ENCODE data around the gene RNASE2. TPM values are rescaled to one million over a fixed set of nuclear protein-coding genes. Genes with fewer than 3 reads are reported as not detected.

RNASE2 gene
- total and polyA plus RNA-seq, 2 experiments from 2014 or later: not detected

DNA sequence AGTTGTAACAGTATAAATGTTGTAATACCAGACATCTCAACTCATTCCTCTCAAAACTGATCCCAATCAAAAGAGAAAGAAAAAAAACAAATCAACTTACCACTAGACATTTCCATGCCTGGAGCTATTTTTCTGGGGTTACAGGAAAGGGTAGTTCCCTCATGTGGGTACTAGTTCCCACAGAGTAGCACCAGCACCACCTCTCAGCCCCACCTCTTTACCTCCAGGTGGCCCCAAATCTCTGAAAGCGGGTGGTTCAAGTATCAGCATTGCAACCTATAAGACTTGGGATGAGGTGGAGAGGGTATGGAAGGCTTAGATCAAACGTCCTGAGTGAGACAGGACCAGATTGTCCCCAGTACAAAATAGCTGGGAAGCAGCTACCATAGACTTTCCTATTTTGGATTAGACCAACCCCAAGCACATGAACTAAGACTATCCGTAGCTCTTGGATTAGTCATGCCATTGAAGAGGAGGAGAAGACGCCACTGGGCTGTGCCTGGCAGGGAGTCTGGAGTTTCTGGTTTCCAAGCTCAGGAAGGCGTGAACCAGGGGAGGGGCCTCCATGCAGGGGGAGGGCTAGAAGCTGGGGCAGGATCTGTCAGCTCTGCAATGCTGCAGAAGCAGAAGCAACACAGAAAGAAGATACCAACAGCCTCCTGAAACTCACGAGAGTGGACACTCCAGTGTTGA lies 43.5 kb downstream of the RNASE2 start, which contains the start of gene SLC39A2:
SLC39A2 (plus strand) TSS at position 620 of the 693 bp plus-strand sequence. CDS start 154 bp downstream, outside the sequence.
- peaks cover 23% of the 10 kb centered on the region for H3K36me3 ChIP-seq (ENCODE audit: low read depth)
- peaks cover 23% of the 10 kb centered on the region for H3F3A ChIP-seq (ENCODE audit: insufficient read depth)
- peak within 1 kb of the TSS; percentile 59 for H2AFZ ChIP-seq
- H3K9me2 ChIP-seq (ENCODE audit: insufficient read depth): no peaks in the 10 kb centered on the region
- H3K4me3 ChIP-seq: no peak within 1 kb of the TSS
- H3K27ac ChIP-seq: peak within 1 kb of the TSS; percentile 54
- H3K9me3 ChIP-seq (ENCODE audit: low read depth): no peaks in the 10 kb centered on the region
- peak within 1 kb of the TSS; percentile 51 for H3K4me2 ChIP-seq (ENCODE audit: unreplicated experiment)
- 26 to 27% methylated on average over 6 of the region's 6 CpGs for WGBS, 2 experiments (ENCODE audit: low coverage in 1 of 2, low lambda C conversion rate in 2 of 2, missing lambda C conversion rate in 2 of 2)
- in situ Hi-C loops (cut with MboI): no loop called here
- H4K20me1 ChIP-seq (ENCODE audit: insufficient read depth): no peaks in the 10 kb centered on the region
- peaks cover 11% of the 10 kb centered on the region for H3K4me1 ChIP-seq (ENCODE audit: insufficient read depth)
- DNase-seq: peak; percentile 91
- no peak within 1 kb of the TSS for H3K9ac ChIP-seq
- TF ChIP-seq EZH2 (IDR thresholded peaks at IDR 0.05; ENCODE audit: insufficient read depth, poor library complexity, severe bottlenecking) (no peak), EZH2phosphoT487 (IDR thresholded peaks at IDR 0.05; ENCODE audit: insufficient read depth, low read depth) (no peak)
- no peaks in the 10 kb centered on the region for H3K79me2 ChIP-seq (ENCODE audit: insufficient read depth)
- H3K27me3 ChIP-seq (replicated peaks; ENCODE audit: insufficient read depth): no peaks in the 10 kb centered on the region

- 72 to 80% methylated on average over 4 of the region's 4 CpGs for WGBS, 2 experiments (ENCODE audit: low coverage in 1 of 2, low lambda C conversion rate in 2 of 2, missing lambda C conversion rate in 2 of 2)
Measured at GRCh38 chr14:20999591-20999990, 44.3 kb downstream of the RNASE2 start.

DNA sequence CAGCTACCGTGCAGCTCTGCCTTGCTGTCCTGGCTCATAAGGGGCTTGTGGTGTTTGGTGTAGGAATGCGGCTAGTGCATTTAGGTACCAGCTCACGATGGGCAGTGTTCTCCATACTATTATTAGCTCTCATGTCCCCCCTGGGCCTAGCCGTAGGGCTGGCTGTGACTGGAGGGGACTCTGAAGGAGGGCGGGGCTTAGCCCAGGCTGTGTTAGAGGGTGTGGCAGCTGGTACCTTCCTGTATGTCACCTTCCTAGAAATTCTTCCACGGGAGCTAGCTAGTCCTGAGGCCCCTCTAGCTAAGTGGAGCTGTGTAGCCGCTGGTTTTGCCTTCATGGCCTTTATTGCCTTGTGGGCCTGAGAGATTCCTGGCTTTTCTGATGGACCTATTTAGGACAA lies 45.9 kb downstream of the RNASE2 start:
- H4K20me1 ChIP-seq (ENCODE audit: insufficient read depth): no peaks in the 10 kb centered on the region
- no peaks in the 10 kb centered on the region for H3K9me2 ChIP-seq (ENCODE audit: insufficient read depth)
- peaks cover 23% of the 10 kb centered on the region for H3F3A ChIP-seq (ENCODE audit: insufficient read depth)
- H3K9me3 ChIP-seq (ENCODE audit: low read depth): no peaks in the 10 kb centered on the region
- H3K27me3 ChIP-seq (replicated peaks; ENCODE audit: insufficient read depth): no peaks in the 10 kb centered on the region
- H3K4me2 ChIP-seq (ENCODE audit: unreplicated experiment): no peak overlapping the region
- H3K4me1 ChIP-seq (ENCODE audit: insufficient read depth): peaks cover 11% of the 10 kb centered on the region
- in situ Hi-C loops (cut with MboI): no loop called here
- no peak overlapping the region for H3K27ac ChIP-seq
- no peak overlapping the region for H3K9ac ChIP-seq
- no peak for TF ChIP-seq EZH2phosphoT487 (IDR thresholded peaks at IDR 0.05; ENCODE audit: insufficient read depth, low read depth)
- TF ChIP-seq EZH2 (IDR thresholded peaks at IDR 0.05; ENCODE audit: insufficient read depth, poor library complexity, severe bottlenecking): no peak
- no peak overlapping the region for H3K4me3 ChIP-seq
- no peak overlapping the region for H2AFZ ChIP-seq
- WGBS, 2 experiments (ENCODE audit: low coverage in 1 of 2, low lambda C conversion rate in 2 of 2, missing lambda C conversion rate in 2 of 2): 65 to 67% methylated on average over 7 of the region's 7 CpGs
- no peak for DNase-seq
- 0 out of 2 replicates have a peak, but pooled peaks cover 3% of the 10 kb centered on the region for H3K36me3 ChIP-seq (ENCODE audit: low read depth)
- H3K79me2 ChIP-seq (ENCODE audit: insufficient read depth): no peaks in the 10 kb centered on the region

More at GRCh38 chr14:20999591-20999990, 44.3 kb downstream of the RNASE2 start:
- in situ Hi-C loops (cut with MboI): no loop called here
- no peak for DNase-seq
- Histone ChIP-seq H3K9ac (no peak overlapping the region), H3K4me1 (ENCODE audit: insufficient read depth) (peaks cover 11% of the 10 kb centered on the region), H2AFZ (peak overlapping the region; percentile 59; the same call in 1 of the 2 replicates), H3K9me3 (ENCODE audit: low read depth) (no peaks in the 10 kb centered on the region), H3K36me3 (ENCODE audit: low read depth) (peaks cover 18% of the 10 kb centered on the region), H3F3A (ENCODE audit: insufficient read depth) (peaks cover 23% of the 10 kb centered on the region), H3K79me2 (ENCODE audit: insufficient read depth) (no peaks in the 10 kb centered on the region), H4K20me1 (ENCODE audit: insufficient read depth) (no peaks in the 10 kb centered on the region), H3K27me3 (replicated peaks; ENCODE audit: insufficient read depth) (no peaks in the 10 kb centered on the region), H3K4me2 (ENCODE audit: unreplicated experiment) (no peak overlapping the region), H3K9me2 (ENCODE audit: insufficient read depth) (no peaks in the 10 kb centered on the region), H3K4me3 (no peak overlapping the region), H3K27ac (no peak overlapping the region)
- no peak for TF ChIP-seq EZH2 (IDR thresholded peaks at IDR 0.05; ENCODE audit: insufficient read depth, poor library complexity, severe bottlenecking)
- no peak for TF ChIP-seq EZH2phosphoT487 (IDR thresholded peaks at IDR 0.05; ENCODE audit: insufficient read depth, low read depth)

GRCh38 chr14:21003788-21004346 lies 48.6 kb downstream of the RNASE2 start:
- no peaks in the 10 kb centered on the region for H4K20me1 ChIP-seq (ENCODE audit: insufficient read depth)
- TF ChIP-seq EZH2phosphoT487 (IDR thresholded peaks at IDR 0.05; ENCODE audit: insufficient read depth, low read depth) (no peak), EZH2 (IDR thresholded peaks at IDR 0.05; ENCODE audit: insufficient read depth, poor library complexity, severe bottlenecking) (no peak)
- peaks cover 6% of the 10 kb centered on the region for H3F3A ChIP-seq (ENCODE audit: insufficient read depth)
- H3K36me3 ChIP-seq (ENCODE audit: low read depth): no peaks in the 10 kb centered on the region
- no peaks in the 10 kb centered on the region for H3K79me2 ChIP-seq (ENCODE audit: insufficient read depth)
- H3K4me3 ChIP-seq: no peak overlapping the region
- H3K4me2 ChIP-seq (ENCODE audit: unreplicated experiment): no peak overlapping the region
- H3K9ac ChIP-seq: no peak overlapping the region
- no peaks in the 10 kb centered on the region for H3K9me3 ChIP-seq (ENCODE audit: low read depth)
- no peaks in the 10 kb centered on the region for H3K27me3 ChIP-seq (replicated peaks; ENCODE audit: insufficient read depth)
- peaks cover 5% of the 10 kb centered on the region for H3K4me1 ChIP-seq (ENCODE audit: insufficient read depth)
- no peaks in the 10 kb centered on the region for H3K9me2 ChIP-seq (ENCODE audit: insufficient read depth)
- no peak for DNase-seq
- WGBS, 2 experiments (ENCODE audit: low coverage in 1 of 2, low lambda C conversion rate in 2 of 2, missing lambda C conversion rate in 2 of 2): 84 to 89% methylated on average over 14 of the region's 14 CpGs
- in situ Hi-C loops (cut with MboI): no loop called here
- H3K27ac ChIP-seq: no peak overlapping the region
- H2AFZ ChIP-seq: no peak overlapping the region

Small RNA genes within 50 kb of the gene (small RNA-seq; reads per million reads assigned to genes)
- gene RN7SL189P (ENCODE audit: low read depth, low replicate concordance): not detected

Other genes with a start within 250 kb of the RNASE2 start
- gene EDDM3A, start 209.6 kb upstream of the RNASE2 start, total RNA-seq (2014; rRNA removed; shearing (Covaris generic)): not detected in 2 replicates
- not detected in 2 replicates for gene EDDM3A, start 209.6 kb upstream of the RNASE2 start, polyA plus RNA-seq (2016; fragmentation: Nextera tagmentation; extraction: Ambion mirVana)
- not detected in 2 replicates for gene EDDM3B, start 187.1 kb upstream of the RNASE2 start, total RNA-seq (2014; rRNA removed; shearing (Covaris generic))
- not detected in 2 replicates for gene EDDM3B, start 187.1 kb upstream of the RNASE2 start, polyA plus RNA-seq (2016; fragmentation: Nextera tagmentation; extraction: Ambion mirVana)
- not detected in 2 replicates for gene RNASE6, start 174.2 kb upstream of the RNASE2 start, total RNA-seq (2014; rRNA removed; shearing (Covaris generic))
- not detected in 2 replicates for gene RNASE6, start 174.2 kb upstream of the RNASE2 start, polyA plus RNA-seq (2016; fragmentation: Nextera tagmentation; extraction: Ambion mirVana)
- gene RNASE1, start 152.6 kb upstream of the RNASE2 start, total RNA-seq (2014; rRNA removed; shearing (Covaris generic)): not detected in 2 replicates
- not detected in 2 replicates for gene RNASE1, start 152.6 kb upstream of the RNASE2 start, polyA plus RNA-seq (2016; fragmentation: Nextera tagmentation; extraction: Ambion mirVana)
- gene RNASE3, start 64.1 kb upstream of the RNASE2 start, total RNA-seq (2014; rRNA removed; shearing (Covaris generic)): not detected in 2 replicates
- not detected in 2 replicates for gene RNASE3, start 64.1 kb upstream of the RNASE2 start, polyA plus RNA-seq (2016; fragmentation: Nextera tagmentation; extraction: Ambion mirVana)
- gene METTL17, start 34.5 kb downstream of the RNASE2 start, total RNA-seq (2014; rRNA removed; shearing (Covaris generic)): 65.8 and 87.7 TPM in 2 replicates
- gene METTL17, start 34.5 kb downstream of the RNASE2 start, polyA plus RNA-seq (2016; fragmentation: Nextera tagmentation; extraction: Ambion mirVana): 30.6 and 31.3 TPM in 2 replicates
- gene SLC39A2, start 43.8 kb downstream of the RNASE2 start, total RNA-seq (2014; rRNA removed; shearing (Covaris generic)): not detected in 2 replicates
- gene SLC39A2, start 43.8 kb downstream of the RNASE2 start, polyA plus RNA-seq (2016; fragmentation: Nextera tagmentation; extraction: Ambion mirVana): 0.24 TPM in 1 of 2 replicates, not detected in the other
- gene NDRG2, start 69.6 kb downstream of the RNASE2 start, total RNA-seq (2014; rRNA removed; shearing (Covaris generic)): 2.8 TPM in 1 of 2 replicates, not detected in the other
- gene NDRG2, start 69.6 kb downstream of the RNASE2 start, polyA plus RNA-seq (2016; fragmentation: Nextera tagmentation; extraction: Ambion mirVana): 0.28 and 0.85 TPM in 2 replicates
- gene TPPP2, start 74.7 kb downstream of the RNASE2 start, total RNA-seq (2014; rRNA removed; shearing (Covaris generic)): not detected in 2 replicates
- gene TPPP2, start 74.7 kb downstream of the RNASE2 start, polyA plus RNA-seq (2016; fragmentation: Nextera tagmentation; extraction: Ambion mirVana): not detected in 2 replicates
- gene RNASE13, start 79.3 kb downstream of the RNASE2 start, total RNA-seq (2014; rRNA removed; shearing (Covaris generic)): not detected in 2 replicates
- gene RNASE13, start 79.3 kb downstream of the RNASE2 start, polyA plus RNA-seq (2016; fragmentation: Nextera tagmentation; extraction: Ambion mirVana): not detected in 2 replicates
- gene RNASE7, start 86.9 kb downstream of the RNASE2 start, total RNA-seq (2014; rRNA removed; shearing (Covaris generic)): not detected in 2 replicates
- not detected in 2 replicates for gene RNASE7, start 86.9 kb downstream of the RNASE2 start, polyA plus RNA-seq (2016; fragmentation: Nextera tagmentation; extraction: Ambion mirVana)
- not detected in 2 replicates for gene RNASE8, start 102.3 kb downstream of the RNASE2 start, total RNA-seq (2014; rRNA removed; shearing (Covaris generic))
- gene RNASE8, start 102.3 kb downstream of the RNASE2 start, polyA plus RNA-seq (2016; fragmentation: Nextera tagmentation; extraction: Ambion mirVana): not detected in 2 replicates
- 56.6 and 68.3 TPM in 2 replicates for gene ARHGEF40, start 114.8 kb downstream of the RNASE2 start, total RNA-seq (2014; rRNA removed; shearing (Covaris generic))
- 22.4 and 23.9 TPM in 2 replicates for gene ARHGEF40, start 114.8 kb downstream of the RNASE2 start, polyA plus RNA-seq (2016; fragmentation: Nextera tagmentation; extraction: Ambion mirVana)
- 15.9 and 24.0 TPM in 2 replicates for gene ZNF219, start 143.2 kb downstream of the RNASE2 start, total RNA-seq (2014; rRNA removed; shearing (Covaris generic))
- 1.6 and 1.8 TPM in 2 replicates for gene ZNF219, start 143.2 kb downstream of the RNASE2 start, polyA plus RNA-seq (2016; fragmentation: Nextera tagmentation; extraction: Ambion mirVana)
- 0.97 TPM in 1 of 2 replicates, not detected in the other for gene TMEM253, start 145.6 kb downstream of the RNASE2 start, total RNA-seq (2014; rRNA removed; shearing (Covaris generic))
- 0.18 TPM in 1 of 2 replicates, not detected in the other for gene TMEM253, start 145.6 kb downstream of the RNASE2 start, polyA plus RNA-seq (2016; fragmentation: Nextera tagmentation; extraction: Ambion mirVana)
- gene OR5AU1, start 200.6 kb downstream of the RNASE2 start, total RNA-seq (2014; rRNA removed; shearing (Covaris generic)): not detected in 2 replicates
- not detected in 2 replicates for gene OR5AU1, start 200.6 kb downstream of the RNASE2 start, polyA plus RNA-seq (2016; fragmentation: Nextera tagmentation; extraction: Ambion mirVana)